HCT116 (cell line): ENCODE results near the gene PMPCB.

Experiments used
- CEBPB ChIP-seq: IDR thresholded peaks from 2 replicates; pipeline ENCODE4 v1.6.1; 2012; ENCODE audit warnings: low read depth
- POLR2A ChIP-seq: IDR thresholded peaks from 2 replicates; pipeline ENCODE4 v1.7.0; 2011; ENCODE audit warnings: borderline replicate concordance; ENCODE audit not compliant: insufficient read depth, insufficient read length; ENCODE audit errors: extremely low read depth
- RAD21 ChIP-seq: IDR thresholded peaks from 2 replicates; pipeline ENCODE4 v1.6.1; 2012; ENCODE audit warnings: low read depth, mild to moderate bottlenecking
- SIN3A ChIP-seq: IDR thresholded peaks from 2 replicates; pipeline ENCODE4 v1.6.1; 2012; ENCODE audit warnings: low read depth
- ZNF274 ChIP-seq: fragments of 200-500 bp; sonication (Bioruptor generic); IDR thresholded peaks from 2 replicates; pipeline ENCODE4 v1.6.1; 2014; ENCODE audit warnings: mild to moderate bottlenecking, low read depth, low read length, inconsistent platforms
- TF ChIP-seq, protein P1 (sequence below), 3 experiments: fragments of 200-600 bp in 1 of 3; sonication (generic) in 1 of 3; IDR thresholded peaks in 2 of 3; conservative IDR thresholded peaks in 1 of 3; 2 replicates each; pipeline ENCODE4 v1.5.1; 2012 to 2017; ENCODE audit warnings: low read depth in 2 of 3, low read length in 2 of 3, antibody characterized with exemption in 1 of 3, borderline replicate concordance in 1 of 3, control low read depth in 1 of 3, mild to moderate bottlenecking in 1 of 3, mixed read lengths in 1 of 3, mixed run types in 1 of 3, moderate library complexity in 1 of 3; ENCODE audit not compliant: insufficient read depth in 1 of 3

DNA sequence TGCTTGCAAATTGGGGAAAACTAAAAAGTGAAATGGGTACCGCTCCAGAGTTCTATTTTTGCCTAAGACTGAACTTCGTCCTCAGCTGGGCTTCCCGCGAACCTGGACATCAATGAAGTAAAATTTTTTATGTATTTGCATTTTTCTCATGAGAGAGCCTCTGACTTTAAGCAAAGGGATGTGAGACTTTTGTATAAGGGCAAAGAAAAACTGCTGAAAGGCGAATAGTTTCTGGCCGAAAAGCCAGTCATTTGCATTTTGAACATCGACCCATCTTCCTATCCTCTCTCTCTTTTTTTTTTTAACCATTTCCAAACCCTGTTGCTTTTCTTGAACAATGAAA, 573 bp downstream of the PMPCB start:
- TF ChIP-seq CEBPB (no peak), SIN3A (no peak), ZNF274 (no peak), POLR2A (no peak), RAD21 (no peak)
- TF ChIP-seq, protein P1, sequence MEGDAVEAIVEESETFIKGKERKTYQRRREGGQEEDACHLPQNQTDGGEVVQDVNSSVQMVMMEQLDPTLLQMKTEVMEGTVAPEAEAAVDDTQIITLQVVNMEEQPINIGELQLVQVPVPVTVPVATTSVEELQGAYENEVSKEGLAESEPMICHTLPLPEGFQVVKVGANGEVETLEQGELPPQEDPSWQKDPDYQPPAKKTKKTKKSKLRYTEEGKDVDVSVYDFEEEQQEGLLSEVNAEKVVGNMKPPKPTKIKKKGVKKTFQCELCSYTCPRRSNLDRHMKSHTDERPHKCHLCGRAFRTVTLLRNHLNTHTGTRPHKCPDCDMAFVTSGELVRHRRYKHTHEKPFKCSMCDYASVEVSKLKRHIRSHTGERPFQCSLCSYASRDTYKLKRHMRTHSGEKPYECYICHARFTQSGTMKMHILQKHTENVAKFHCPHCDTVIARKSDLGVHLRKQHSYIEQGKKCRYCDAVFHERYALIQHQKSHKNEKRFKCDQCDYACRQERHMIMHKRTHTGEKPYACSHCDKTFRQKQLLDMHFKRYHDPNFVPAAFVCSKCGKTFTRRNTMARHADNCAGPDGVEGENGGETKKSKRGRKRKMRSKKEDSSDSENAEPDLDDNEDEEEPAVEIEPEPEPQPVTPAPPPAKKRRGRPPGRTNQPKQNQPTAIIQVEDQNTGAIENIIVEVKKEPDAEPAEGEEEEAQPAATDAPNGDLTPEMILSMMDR (IDR thresholded peaks at IDR 0.05 in 2 of 3, conservative IDR thresholded peaks at IDR 0.05 in 1 of 3; ENCODE audit: borderline replicate concordance in 1 of 3, insufficient read depth in 1 of 3, low read depth in 2 of 3, low read length in 2 of 3) = no peak
